ENCODE measurements around the gene RPL22L1.

DNA sequence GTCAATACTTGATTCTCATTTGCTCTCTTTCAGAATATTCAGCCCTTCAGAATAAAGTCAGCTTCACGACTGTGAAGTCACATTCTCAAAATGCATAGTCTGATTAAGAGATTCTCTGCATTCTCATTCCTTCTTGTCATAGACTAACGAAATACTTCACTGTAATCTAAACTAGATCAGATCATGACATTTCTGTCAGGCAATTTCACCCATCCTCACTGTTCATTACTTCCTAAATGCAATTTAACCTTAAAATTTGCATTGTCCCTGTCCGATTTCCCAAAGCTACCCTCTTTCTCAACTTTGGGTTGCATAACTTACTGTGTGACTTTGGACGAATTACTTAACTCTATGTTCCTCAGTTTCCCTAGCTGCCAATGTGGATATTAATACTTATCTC, 6.2 kb downstream of the RPL22L1 start:
- TF ChIP-seq TOX (CRISPR knock-in tag; IDR thresholded peaks at IDR 0.05; ENCODE audit: borderline replicate concordance) (no peak), OSR1 (CRISPR knock-in tag; IDR thresholded peaks at IDR 0.05) (no peak)
